ENCODE measurements around the gene MPV17L2.

Gene MPV17L2

GRCh38 chr19:18202778-18203407 is 9.9 kb downstream of the MPV17L2 start:
- TF ChIP-seq CTCF (IDR thresholded peaks at IDR 0.05) = no peak
- Histone ChIP-seq H3K4me1 (ENCODE audit: control insufficient read depth in 1 of 2, insufficient read depth in 1 of 2, low read depth in 1 of 2, low read length in 1 of 2) (peaks cover 24 to 26% of the 10 kb centered on the region in 2 experiments), H3K27me3 (peaks cover 53% of the 10 kb centered on the region), H3K9me3 (no peaks in the 10 kb centered on the region), H3K4me3 (ENCODE audit: low read depth in 1 of 2, low read length in 1 of 2) (peak overlapping the region; percentile 79), H3K36me3 (no peaks in the 10 kb centered on the region), H3K27ac (peak overlapping the region; percentile 67)

- Histone ChIP-seq H3K4me3 (ENCODE audit: low read depth in 1 of 2, low read length in 1 of 2) (peak overlapping the region; percentile 79), H3K4me1 (ENCODE audit: control insufficient read depth in 1 of 2, insufficient read depth in 1 of 2, low read depth in 1 of 2, low read length in 1 of 2) (peaks cover 24 to 26% of the 10 kb centered on the region in 2 experiments), H3K36me3 (no peaks in the 10 kb centered on the region), H3K27ac (peak overlapping the region; percentile 67), H3K27me3 (peaks cover 58% of the 10 kb centered on the region), H3K9me3 (no peaks in the 10 kb centered on the region)
- no peak for TF ChIP-seq CTCF (IDR thresholded peaks at IDR 0.05)
These were observed 10.4 kb downstream of the MPV17L2 start for GRCh38 chr19:18203408-18203862.

GRCh38 chr19:18203863-18204393 is 10.9 kb downstream of the MPV17L2 start, which contains the start of gene RAB3A:
Gene RAB3A (minus strand): TSS chr19:18204042. CDS start chr19:18202740, 1,302 bp downstream.
- H3K27me3 ChIP-seq = peaks cover 63% of the 10 kb centered on the region
- H3K4me1 ChIP-seq (ENCODE audit: control insufficient read depth in 1 of 2, insufficient read depth in 1 of 2, low read depth in 1 of 2, low read length in 1 of 2) = peaks cover 24 to 26% of the 10 kb centered on the region in 2 experiments
- peak within 1 kb of the TSS; percentile 67 for H3K27ac ChIP-seq
- peak; percentile 68 for TF ChIP-seq CTCF (IDR thresholded peaks at IDR 0.05)
- H3K9me3 ChIP-seq = no peaks in the 10 kb centered on the region
- H3K36me3 ChIP-seq = no peaks in the 10 kb centered on the region
- peak within 1 kb of the TSS; percentile 79 for H3K4me3 ChIP-seq (ENCODE audit: low read depth in 1 of 2, low read length in 1 of 2)

- Histone ChIP-seq H3K9me3 (no peaks in the 10 kb centered on the region), H3K4me3 (ENCODE audit: low read depth in 1 of 2, low read length in 1 of 2) (peak overlapping the region; percentile 79)
- TF ChIP-seq CTCF (IDR thresholded peaks at IDR 0.05) = no peak
These were observed 11.6 kb downstream of the MPV17L2 start for GRCh38 chr19:18204394-18205199.

GRCh38 chr19:18205200-18205892 is 12.3 kb downstream of the MPV17L2 start:
- peaks cover 24 to 26% of the 10 kb centered on the region in 2 experiments for H3K4me1 ChIP-seq (ENCODE audit: control insufficient read depth in 1 of 2, insufficient read depth in 1 of 2, low read depth in 1 of 2, low read length in 1 of 2)
- TF ChIP-seq CTCF (IDR thresholded peaks at IDR 0.05) = no peak
- peaks cover 77% of the 10 kb centered on the region for H3K27me3 ChIP-seq
- no peaks in the 10 kb centered on the region for H3K9me3 ChIP-seq
- peak overlapping the region; percentile 67 for H3K27ac ChIP-seq
- H3K36me3 ChIP-seq = no peaks in the 10 kb centered on the region
- H3K4me3 ChIP-seq (ENCODE audit: low read depth in 1 of 2, low read length in 1 of 2) = peak overlapping the region; percentile 79

More at GRCh38 chr19:18204394-18205199, 11.6 kb downstream of the MPV17L2 start:
- peaks cover 24 to 26% of the 10 kb centered on the region in 2 experiments for H3K4me1 ChIP-seq (ENCODE audit: control insufficient read depth in 1 of 2, insufficient read depth in 1 of 2, low read depth in 1 of 2, low read length in 1 of 2)
- H3K27ac ChIP-seq = peak overlapping the region; percentile 67
- H3K36me3 ChIP-seq = no peaks in the 10 kb centered on the region
- H3K27me3 ChIP-seq = peaks cover 70% of the 10 kb centered on the region

Data from neutrophil (primary cell).